HT1080 (cell line): ENCODE data around the gene ARHGAP26. TPM values are rescaled to one million over a fixed set of nuclear protein-coding genes. Genes with fewer than 3 reads are reported as not detected.
"Not testable (repeated sequence)": the region's sequence is repeated elsewhere in the genome, so short reads cannot be mapped to it uniquely, and the experiment has no call there.

Experiments used
- DNase-seq: peaks from one replicate; pipeline ENCODE4 v3.0.0-alpha.2; 2015; ENCODE audit warnings: low read depth
- total RNA-seq: library from RNA; depleted of rRNA; stranded (reverse); fragments of >200 nt; shearing (Covaris generic); gene quantifications from 2 replicates; pipeline ENCODE4 v1.2.3, GENCODE V29; 2014

The ARHGAP26 gene
- total RNA-seq, 1 experiment from 2014 or later = 9.9 TPM

GRCh38 chr5:142928999-142929398 is 158.8 kb downstream of the ARHGAP26 start:
- not testable (repeated sequence) for DNase-seq

- DNase-seq = peak; percentile 59
Observed at GRCh38 chr5:142929587-142929986, 159.4 kb downstream of the ARHGAP26 start.

- DNase-seq = no peak
Observed at GRCh38 chr5:142930395-142931110, 160.4 kb downstream of the ARHGAP26 start.

- DNase-seq = no peak
Observed at GRCh38 chr5:142931896-142932686, 161.9 kb downstream of the ARHGAP26 start.

GRCh38 chr5:142934051-142934762 is 164.0 kb downstream of the ARHGAP26 start:
- DNase-seq = no peak

- no peak for DNase-seq
Observed at GRCh38 chr5:142935014-142935413, 164.8 kb downstream of the ARHGAP26 start.

GRCh38 chr5:142937374-142937773 is 167.2 kb downstream of the ARHGAP26 start:
- DNase-seq = no peak

- DNase-seq = no peak
Observed at GRCh38 chr5:142938266-142938880, 168.2 kb downstream of the ARHGAP26 start.

GRCh38 chr5:142939006-142939405 is 168.8 kb downstream of the ARHGAP26 start:
- DNase-seq = no peak

GRCh38 chr5:142939884-142940283 is 169.7 kb downstream of the ARHGAP26 start:
- DNase-seq = peak; percentile 43

GRCh38 chr5:142941245-142941644 is 171.1 kb downstream of the ARHGAP26 start:
- DNase-seq = no peak

GRCh38 chr5:142942901-142943300 is 172.7 kb downstream of the ARHGAP26 start:
- DNase-seq = no peak

- no peak for DNase-seq
Observed at GRCh38 chr5:142944140-142944539, 174.0 kb downstream of the ARHGAP26 start.

- DNase-seq = no peak
Observed at GRCh38 chr5:142945321-142945720, 175.1 kb downstream of the ARHGAP26 start.

GRCh38 chr5:142945845-142946244 is 175.7 kb downstream of the ARHGAP26 start:
- no peak for DNase-seq

- no peak for DNase-seq
Observed at GRCh38 chr5:142946547-142947426, 176.6 kb downstream of the ARHGAP26 start.

- no peak for DNase-seq
Observed at GRCh38 chr5:142947427-142947709, 177.2 kb downstream of the ARHGAP26 start.

GRCh38 chr5:142952229-142952628 is 182.1 kb downstream of the ARHGAP26 start:
- peak; percentile 36 for DNase-seq

GRCh38 chr5:142952871-142953270 is 182.7 kb downstream of the ARHGAP26 start:
- not testable (repeated sequence) for DNase-seq

GRCh38 chr5:142954455-142954854 is 184.3 kb downstream of the ARHGAP26 start:
- DNase-seq = no peak

- no peak for DNase-seq
Observed at GRCh38 chr5:142955628-142956027, 185.5 kb downstream of the ARHGAP26 start.
